HG02852 (cell line): ENCODE results near the gene GABRB2.
"Not testable (repeated sequence)": the region's sequence is repeated elsewhere in the genome, so short reads cannot be mapped to it uniquely, and the experiment has no call there.

Source experiments
- ATAC-seq: cut with Tn5 transposase; IDR thresholded peaks from one replicate; pipeline ENCODE4 v1.9.1; 2021; ENCODE audit warnings: mild to moderate bottlenecking, moderate library complexity; ENCODE audit not compliant: unreplicated experiment

Gene GABRB2

GRCh38 chr5:161546470-161547301 is at the start of gene GABRB2:
Gene GABRB2 (minus strand): TSS chr5:161546725. CDS start chr5:161546643, 82 bp downstream.
- peak; percentile 72 for ATAC-seq

GRCh38 chr5:161585798-161586197 is 39.3 kb upstream of the GABRB2 start:
- ATAC-seq, result no peak

- ATAC-seq, result no peak
Measured at GRCh38 chr5:161580621-161581020, 34.1 kb upstream of the GABRB2 start.

GRCh38 chr5:161572914-161573313 is 26.4 kb upstream of the GABRB2 start:
- no peak for ATAC-seq

- ATAC-seq, result no peak
Measured at GRCh38 chr5:161566081-161566480, 19.6 kb upstream of the GABRB2 start.

GRCh38 chr5:161562446-161562845 is 15.9 kb upstream of the GABRB2 start:
- no peak for ATAC-seq

GRCh38 chr5:161549106-161549505 is 2.6 kb upstream of the GABRB2 start:
- ATAC-seq, result no peak

GRCh38 chr5:161548487-161549094 is 2.1 kb upstream of the GABRB2 start:
- ATAC-seq, result no peak

GRCh38 chr5:161547738-161548486 is 1.4 kb upstream of the GABRB2 start:
- ATAC-seq, result no peak

GRCh38 chr5:161547406-161547737 is 847 bp upstream of the GABRB2 start:
- ATAC-seq, result no peak

GRCh38 chr5:161546095-161546469 is 443 bp downstream of the GABRB2 start:
- ATAC-seq, result peak; percentile 7

GRCh38 chr5:161545344-161546094 is 1.0 kb downstream of the GABRB2 start:
- ATAC-seq, result no peak

GRCh38 chr5:161544350-161544765 is 2.2 kb downstream of the GABRB2 start:
- ATAC-seq, result peak; percentile 52

- ATAC-seq, result no peak
Measured at GRCh38 chr5:161539016-161539415, 7.5 kb downstream of the GABRB2 start.

GRCh38 chr5:161535762-161536161 is 10.8 kb downstream of the GABRB2 start:
- ATAC-seq, result peak; percentile 64

GRCh38 chr5:161530700-161531099 is 15.8 kb downstream of the GABRB2 start:
- ATAC-seq, result no peak

- no peak for ATAC-seq
Measured at GRCh38 chr5:161513942-161514341, 32.6 kb downstream of the GABRB2 start.

- no peak for ATAC-seq
Measured at GRCh38 chr5:161507591-161507990, 38.9 kb downstream of the GABRB2 start.

GRCh38 chr5:161505160-161505559 is 41.4 kb downstream of the GABRB2 start:
- not testable (repeated sequence) for ATAC-seq

- no peak for ATAC-seq
Measured at GRCh38 chr5:161498531-161498930, 48.0 kb downstream of the GABRB2 start.

GRCh38 chr5:161483721-161484120 is 62.8 kb downstream of the GABRB2 start:
- no peak for ATAC-seq
